ENCODE results near the gene TCP11L1.

GRCh38 chr11:33068611-33069340, 29.4 kb downstream of the TCP11L1 start:
- no peak for TF ChIP-seq CTCF (IDR thresholded peaks at IDR 0.05; ENCODE audit: extremely low read depth in 1 of 2, insufficient read depth in 1 of 2, low read depth in 1 of 2, low read length in 2 of 2)
- no peak for TF ChIP-seq EZH2 (IDR thresholded peaks at IDR 0.05; ENCODE audit: borderline replicate concordance, low read depth, low read length, severe bottlenecking)
- no peak for TF ChIP-seq JUN (IDR thresholded peaks at IDR 0.05; ENCODE audit: borderline replicate concordance, insufficient read depth, insufficient read length, low read depth)
- no peak for TF ChIP-seq POLR2AphosphoS5 (IDR thresholded peaks at IDR 0.05; ENCODE audit: insufficient read depth, low read depth, low read length)

Data from endothelial cell of umbilical vein (primary cell).